Erythroblast (primary cell): ENCODE data around the gene MTMR3.

Experiments used
- GATA1 ChIP-seq: IDR thresholded peaks from 2 replicates; pipeline ENCODE4 v1.6.1; 2011; ENCODE audit warnings: low read depth, mild to moderate bottlenecking, control low read depth, low read length, moderate library complexity
- POLR2A ChIP-seq: IDR thresholded peaks from 2 replicates; pipeline ENCODE4 v1.6.1; 2011; ENCODE audit warnings: mild to moderate bottlenecking, low read length

GRCh38 chr22:29872989-29873388 is 10.0 kb upstream of the MTMR3 start:
- TF ChIP-seq POLR2A (no peak), GATA1 (no peak)
